Esophagus squamous epithelium (tissue), 5 donors: ENCODE measurements around the gene PPARG. TPM values are rescaled to one million over a fixed set of nuclear protein-coding genes. Genes with fewer than 3 reads are reported as not detected.

Experiments used
- DNase-seq: peaks from one replicate; lab custom pipeline; 2025; lab: John Stamatoyannopoulos, UW
- H3K27ac ChIP-seq, 4 donors: fragments of 200-600 bp; sonication (generic); one replicate each; pipeline ENCODE4 v1.5.1; 2016 to 2019; ENCODE audit warnings: mild to moderate bottlenecking in 1 of 4
- H3K27me3 ChIP-seq, 4 donors: fragments of 200-600 bp; sonication (generic); 1 replicate in 3 of 4; 2 replicates in 1 of 4; pipeline versions ENCODE4 v1.5.1 to v1.6.0; 2017 to 2021; ENCODE audit warnings: antibody characterized with exemption in 1 of 4
- H3K36me3 ChIP-seq, 3 donors: fragments of 200-600 bp; sonication (generic); one replicate each; pipeline ENCODE4 v1.5.1; 2016 to 2019
- H3K4me1 ChIP-seq, 3 donors: fragments of 200-600 bp; sonication (generic); one replicate each; pipeline ENCODE4 v1.5.1; 2017 to 2019
- H3K4me3 ChIP-seq, 4 donors: fragments of 200-600 bp; sonication (generic); 1 replicate in 3 of 4; 2 replicates in 1 of 4; pipeline ENCODE4 v1.5.1; 2016 to 2019; ENCODE audit warnings: mild to moderate bottlenecking in 2 of 4, moderate library complexity in 1 of 4
- H3K9me3 ChIP-seq, 3 donors: fragments of 200-600 bp; sonication (generic); one replicate each; pipeline ENCODE4 v1.5.1; 2016 to 2019
- POLR2A ChIP-seq, 4 donors: fragments of 450-650 bp; IDR thresholded peaks; one replicate each; pipeline ENCODE4 v1.6.1; 2017; ENCODE audit warnings: antibody characterized with exemption in 4 of 4, mild to moderate bottlenecking in 4 of 4, moderate library complexity in 3 of 4
- WGBS, 2 donors: methylation state at CpG; one replicate each; pipeline ENCODE4 v1.1.5; 2018; 5-methylcytosine and 5-hydroxymethylcytosine counted together
- intact Hi-C: fragments of 100-400 bp; cut with DNase I; formaldehyde crosslinking; loops from one replicate; pipeline ENCODE4 v1.15.0; 2022
- total RNA-seq, 4 donors: library from RNA; depleted of rRNA; stranded (reverse); fragments of >200 nt; gene quantifications; one replicate each; pipeline ENCODE4 v1.1.0, GENCODE V29; 2016
- TF ChIP-seq, protein P1 (sequence below), 6 experiments: fragments of 450-650 bp in 4 of 6; fragments of 200-600 bp in 2 of 6; sonication (generic) in 2 of 6; IDR thresholded peaks; one replicate each; pipeline ENCODE4 v1.5.1; 2016 to 2019; ENCODE audit warnings: antibody characterized with exemption in 6 of 6, mild to moderate bottlenecking in 4 of 6, moderate library complexity in 4 of 6
- donor health status: DM: yes; HTN: yes; CAD: no.

Gene PPARG
- total RNA-seq, 4 donors from 2014 or later = 6.3 to 13.8 (median 11.4) TPM

DNA sequence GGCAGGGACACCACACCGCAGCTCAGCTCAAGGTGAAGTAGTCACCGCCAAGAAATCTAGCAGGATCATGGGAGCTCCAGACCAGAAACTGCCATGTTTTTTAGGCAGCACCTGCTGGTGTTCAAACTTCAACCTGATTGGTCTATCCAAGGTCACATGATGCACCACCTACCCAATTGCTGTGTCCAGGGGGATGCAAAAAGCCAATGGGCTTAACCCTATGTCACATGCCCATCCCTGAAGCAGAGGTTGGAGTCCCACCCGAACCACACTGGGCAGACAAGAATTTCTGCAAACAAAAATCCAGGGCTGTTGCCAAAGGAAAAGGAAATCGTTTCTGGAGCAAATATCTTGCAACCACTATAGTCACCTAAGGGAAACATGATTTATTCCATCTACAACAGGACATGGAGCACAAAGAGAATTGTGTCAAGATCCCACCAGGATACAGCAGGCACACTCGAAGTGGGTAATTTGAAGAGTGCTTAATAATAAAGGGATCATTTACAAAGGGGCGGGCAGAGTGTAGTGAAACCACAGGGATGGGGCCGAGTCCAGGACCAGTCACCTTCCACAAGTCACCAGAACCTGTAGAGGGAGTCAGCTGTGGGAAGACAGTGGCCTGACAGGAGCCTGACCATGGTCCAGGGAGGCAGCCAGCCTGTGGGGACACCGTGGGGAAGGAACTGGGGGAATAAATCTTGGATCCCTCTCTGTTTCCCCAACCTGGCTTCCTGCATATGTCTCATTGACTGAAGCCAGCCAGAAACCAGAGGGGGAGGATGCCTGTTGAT is 161.2 kb downstream of the PPARG start:
- intact Hi-C loops = no loop called here
- H3K9me3 ChIP-seq = no peaks in the 10 kb centered on the region
- DNase-seq = no peak

DNA sequence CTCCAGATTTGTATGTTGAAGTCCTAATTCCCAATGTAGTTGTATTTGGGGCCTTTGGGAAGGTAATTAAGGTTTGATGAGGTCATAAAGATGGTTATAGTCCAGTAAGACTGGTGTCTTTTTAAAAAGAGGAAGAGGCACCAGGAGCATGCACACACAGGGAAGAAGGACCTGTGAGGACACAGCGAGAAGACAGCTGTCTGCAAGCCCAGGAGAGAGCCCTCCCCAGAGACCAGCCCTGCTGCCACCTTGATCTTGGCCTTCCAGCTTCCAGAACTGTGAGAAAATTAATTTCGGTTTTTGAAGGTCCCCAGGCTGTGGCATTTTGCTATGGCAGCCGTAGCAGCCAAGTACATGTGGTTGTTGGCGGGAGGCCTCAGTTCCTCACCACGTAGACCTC is 162.6 kb downstream of the PPARG start:
- WGBS, 2 donors = 80 to 83% methylated on average over 5 of the region's 5 CpGs
- TF ChIP-seq POLR2A (IDR thresholded peaks at IDR 0.05) = no peak
- TF ChIP-seq, protein P1, sequence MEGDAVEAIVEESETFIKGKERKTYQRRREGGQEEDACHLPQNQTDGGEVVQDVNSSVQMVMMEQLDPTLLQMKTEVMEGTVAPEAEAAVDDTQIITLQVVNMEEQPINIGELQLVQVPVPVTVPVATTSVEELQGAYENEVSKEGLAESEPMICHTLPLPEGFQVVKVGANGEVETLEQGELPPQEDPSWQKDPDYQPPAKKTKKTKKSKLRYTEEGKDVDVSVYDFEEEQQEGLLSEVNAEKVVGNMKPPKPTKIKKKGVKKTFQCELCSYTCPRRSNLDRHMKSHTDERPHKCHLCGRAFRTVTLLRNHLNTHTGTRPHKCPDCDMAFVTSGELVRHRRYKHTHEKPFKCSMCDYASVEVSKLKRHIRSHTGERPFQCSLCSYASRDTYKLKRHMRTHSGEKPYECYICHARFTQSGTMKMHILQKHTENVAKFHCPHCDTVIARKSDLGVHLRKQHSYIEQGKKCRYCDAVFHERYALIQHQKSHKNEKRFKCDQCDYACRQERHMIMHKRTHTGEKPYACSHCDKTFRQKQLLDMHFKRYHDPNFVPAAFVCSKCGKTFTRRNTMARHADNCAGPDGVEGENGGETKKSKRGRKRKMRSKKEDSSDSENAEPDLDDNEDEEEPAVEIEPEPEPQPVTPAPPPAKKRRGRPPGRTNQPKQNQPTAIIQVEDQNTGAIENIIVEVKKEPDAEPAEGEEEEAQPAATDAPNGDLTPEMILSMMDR (IDR thresholded peaks at IDR 0.05) = no peak
- no peak overlapping the region for H3K4me3 ChIP-seq
- intact Hi-C loops = no loop called here
- H3K9me3 ChIP-seq = no peaks in the 10 kb centered on the region
- H3K27ac ChIP-seq = no peak overlapping the region
- H3K4me1 ChIP-seq = no peaks in the 10 kb centered on the region
- DNase-seq = no peak
- H3K27me3 ChIP-seq = no peaks in the 10 kb centered on the region
- no peaks in the 10 kb centered on the region for H3K36me3 ChIP-seq

More for the DNA sequence above, 161.2 kb downstream of the PPARG start:
- peaks cover 0 to 13% (median 0%) of the 10 kb centered on the region in 4 donors for H3K27me3 ChIP-seq
- 64 to 74% methylated on average over 8 of the region's 8 CpGs for WGBS, 2 donors
- TF ChIP-seq, protein P1 (IDR thresholded peaks at IDR 0.05) = no peak
- TF ChIP-seq POLR2A (IDR thresholded peaks at IDR 0.05) = no peak
- no peak overlapping the region for H3K27ac ChIP-seq
- H3K4me3 ChIP-seq = no peak overlapping the region
- no peaks in the 10 kb centered on the region for H3K4me1 ChIP-seq
- H3K36me3 ChIP-seq = no peaks in the 10 kb centered on the region

DNA sequence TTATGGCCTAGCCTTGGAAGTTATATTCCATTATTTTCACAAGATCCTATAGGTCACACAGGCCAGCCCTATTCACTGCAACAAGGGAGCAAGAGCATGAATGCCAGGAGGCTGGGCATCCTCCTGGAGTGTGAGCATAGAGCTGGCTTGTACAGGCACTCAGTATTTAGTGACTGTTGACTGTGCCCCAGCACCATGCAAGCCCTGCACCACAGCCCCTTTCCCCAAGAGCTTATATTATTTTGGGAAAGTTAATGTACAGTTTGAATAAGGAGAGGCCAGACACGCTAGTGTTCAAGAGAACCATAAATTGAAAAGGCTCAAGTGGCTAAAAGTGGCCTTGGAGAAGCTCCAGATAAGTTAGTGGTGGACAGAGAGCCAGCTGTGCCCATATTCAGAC is 163.1 kb downstream of the PPARG start:
- DNase-seq = no peak
- Histone ChIP-seq H3K36me3 (no peaks in the 10 kb centered on the region), H3K27me3 (no peaks in the 10 kb centered on the region), H3K27ac (no peak overlapping the region), H3K9me3 (no peaks in the 10 kb centered on the region), H3K4me3 (no peak overlapping the region), H3K4me1 (no peaks in the 10 kb centered on the region)
- TF ChIP-seq, protein P1 (IDR thresholded peaks at IDR 0.05) = no peak
- no peak for TF ChIP-seq POLR2A (IDR thresholded peaks at IDR 0.05)
- WGBS, 2 donors = 100% methylated on average over 1 of the region's 1 CpG
- intact Hi-C loops = no loop called here

DNA sequence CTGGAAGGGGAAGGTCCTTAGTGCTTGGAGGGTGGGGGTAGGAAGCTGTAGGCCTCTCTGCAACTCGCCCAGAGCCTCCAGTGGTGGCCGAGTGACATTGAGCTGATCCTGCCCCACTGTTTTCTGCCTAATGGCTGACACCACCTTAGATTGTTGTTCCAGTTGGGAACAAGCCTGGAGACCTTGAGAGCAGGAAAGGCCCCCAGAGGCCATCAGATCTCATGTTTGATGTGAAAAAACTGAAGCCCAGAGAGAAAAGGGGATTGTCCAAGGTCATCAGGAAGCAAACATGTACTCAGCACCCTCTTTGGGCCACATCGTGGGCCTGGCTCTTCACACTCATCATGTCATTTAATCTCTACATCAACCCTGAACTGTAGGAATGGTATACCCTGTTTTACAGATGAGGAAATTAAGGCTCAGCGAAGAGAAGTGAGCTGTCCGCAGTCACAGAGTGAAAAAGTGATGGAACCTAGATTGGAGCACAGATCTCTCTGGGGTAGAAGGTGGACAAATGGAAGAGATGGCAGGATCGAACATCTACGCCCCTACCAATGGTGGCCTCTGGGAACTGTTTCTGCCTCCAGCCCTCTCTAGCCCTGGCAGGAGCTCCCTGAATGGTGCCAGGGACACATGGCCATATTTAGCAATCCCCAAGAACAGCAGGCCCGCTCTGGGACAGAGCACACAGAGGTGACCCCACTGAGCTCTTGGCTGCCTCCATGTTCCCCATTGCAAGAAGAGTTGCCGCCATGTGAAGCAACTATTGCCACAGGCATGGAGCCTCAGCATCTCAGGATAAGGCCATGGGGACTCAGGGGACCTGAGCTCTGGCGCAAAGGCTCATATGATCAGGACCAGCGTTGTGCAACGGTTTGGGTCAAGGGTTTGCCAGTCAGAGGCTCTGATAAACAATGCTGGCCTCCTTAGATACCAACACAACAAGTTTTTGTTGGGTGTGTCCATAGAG is 163.8 kb downstream of the PPARG start:
- no peaks in the 10 kb centered on the region for H3K27me3 ChIP-seq
- H3K4me1 ChIP-seq = no peaks in the 10 kb centered on the region
- WGBS, 2 donors = 89 to 91% methylated on average over 11 to 12 of the region's 12 CpGs
- no peak for TF ChIP-seq POLR2A (IDR thresholded peaks at IDR 0.05)
- TF ChIP-seq, protein P1 (IDR thresholded peaks at IDR 0.05) = no peak
- no peaks in the 10 kb centered on the region for H3K9me3 ChIP-seq
- no peaks in the 10 kb centered on the region for H3K36me3 ChIP-seq
- no peak for DNase-seq
- intact Hi-C loops = no loop called here
- H3K27ac ChIP-seq = no peak overlapping the region
- H3K4me3 ChIP-seq = no peak overlapping the region
